Spleen (tissue), 11 donors: ENCODE measurements around the gene RBSN. TPM values are rescaled to one million over a fixed set of nuclear protein-coding genes. Genes with fewer than 3 reads are reported as not detected.

Source experiments
- DNase-seq: peaks from one replicate; pipeline ENCODE4 v3.0.0-alpha.2; 2020
- H3K27ac ChIP-seq, 8 donors: fragments of 200-600 bp; sonication (generic) in 7 of 8; 1 replicate in 4 of 8; 2 replicates in 4 of 8; pipeline versions ENCODE4 v1.5.0 to v1.8.0; 2016 to 2021; ENCODE audit warnings: inconsistent platforms in 4 of 8, mild to moderate bottlenecking in 4 of 8, moderate library complexity in 1 of 8
- H3K27me3 ChIP-seq, 7 donors: fragments of 200-600 bp; sonication (generic) in 6 of 7; replicated peaks in 1 of 7; 1 replicate in 4 of 7; 2 replicates in 3 of 7; pipeline versions ENCODE4 v1.5.0 to v1.8.0; 2016 to 2021; ENCODE audit warnings: inconsistent platforms in 3 of 7, mild to moderate bottlenecking in 1 of 7
- H3K36me3 ChIP-seq, 6 donors: fragments of 200-600 bp; sonication (generic) in 5 of 6; 1 replicate in 4 of 6; 2 replicates in 2 of 6; pipeline versions ENCODE4 v1.5.0 to v1.8.0; 2016 to 2021; ENCODE audit warnings: inconsistent platforms in 2 of 6
- H3K4me1 ChIP-seq, 6 donors: fragments of 200-600 bp; sonication (generic) in 5 of 6; 1 replicate in 3 of 6; 2 replicates in 3 of 6; pipeline versions ENCODE4 v1.5.0 to v1.8.0; 2016 to 2021; ENCODE audit warnings: inconsistent platforms in 3 of 6
- H3K4me3 ChIP-seq, 8 donors: fragments of 200-600 bp; sonication (generic) in 7 of 8; 1 replicate in 4 of 8; 2 replicates in 4 of 8; pipeline versions ENCODE4 v1.5.0 to v1.8.0; 2016 to 2021; ENCODE audit warnings: inconsistent platforms in 4 of 8, mild to moderate bottlenecking in 4 of 8, moderate library complexity in 2 of 8
- H3K9me3 ChIP-seq, 8 donors: fragments of 200-600 bp; sonication (generic) in 7 of 8; 1 replicate in 4 of 8; 2 replicates in 4 of 8; pipeline versions ENCODE4 v1.5.0 to v1.8.0; 2016 to 2021; ENCODE audit warnings: inconsistent platforms in 4 of 8
- POLR2A ChIP-seq, 3 donors: fragments of 450-650 bp; IDR thresholded peaks; one replicate each; pipeline ENCODE4 v1.5.1; 2017; ENCODE audit warnings: antibody characterized with exemption in 3 of 3, mild to moderate bottlenecking in 1 of 3
- POLR2AphosphoS5 ChIP-seq, 3 donors: sonication (generic); formaldehyde crosslinking; IDR thresholded peaks; one replicate each; pipeline ENCODE4 v1.5.1; 2017; ENCODE audit warnings: antibody characterized with exemption in 3 of 3
- WGBS, 5 donors: extraction: QIAGEN DNeasy Blood & Tissue Kit in 3 of 5; methylation state at CpG; one replicate each; pipeline versions ENCODE4 v1.1.5 to v1.1.7; 2013 to 2018; 5-methylcytosine and 5-hydroxymethylcytosine counted together
- intact Hi-C: fragments of 100-400 bp; cut with DNase I; formaldehyde crosslinking; loops from one replicate; pipeline ENCODE4 v1.15.0; 2023; ENCODE audit warnings: low total_unique reads
- polyA plus RNA-seq, 3 donors: library from polyadenylated mRNA; stranded (reverse); fragments of 200-250 nt; gene quantifications; one replicate each; pipeline ENCODE4 v1.2.1, GENCODE V29; 2013
- total RNA-seq, 7 donors: library from RNA; depleted of rRNA in 3 of 7; stranded (reverse); fragments of >200 nt in 3 of 7; fragmentation: NEBNext Ultra II Directional in 4 of 7; extraction: Animal tissue kit (Norgen Biotek cat#: 25700) in 4 of 7; gene quantifications; one replicate each; pipeline versions ENCODE4 v1.1.0 to v1.2.1, GENCODE V29; 2016 to 2021
- TF ChIP-seq, protein P1 (sequence below), 11 experiments: fragments of 200-600 bp in 7 of 11; fragments of 450-650 bp in 4 of 11; sonication (generic) in 4 of 11; IDR thresholded peaks in 8 of 11; conservative IDR thresholded peaks in 3 of 11; 1 replicate in 7 of 11; 2 replicates in 4 of 11; pipeline versions ENCODE4 v1.4.0 to v1.8.0; 2016 to 2021; ENCODE audit warnings: antibody characterized with exemption in 11 of 11, inconsistent platforms in 4 of 11, mild to moderate bottlenecking in 1 of 11
- donor health status: healthy with polysubstance abuse.
- donor health status: DM: no; HTN: no; CAD: no; lungs with moderate emphysema.
- donor health status: DM: no; HTN: no; CAD: no.
- donor health status: Bipolar disorder and iron deficiency.
- donor health status: healthy.
- donor health status: DM: no; HTN: no; CAD: no.
- donor health status: DM: yes; HTN: yes; CAD: no.

The RBSN gene
- total and polyA plus RNA-seq, 10 donors = 4.2 to 34.5 (median 28.7) TPM

GRCh38 chr3:15060029-15060428 is 38.9 kb downstream of the RBSN start:
- Histone ChIP-seq H3K36me3 (peaks cover 0 to 43% (median 30%) of the 10 kb centered on the region in 6 donors), H3K27ac (no peak overlapping the region), H3K4me3 (no peak overlapping the region), H3K27me3 (no peaks in the 10 kb centered on the region), H3K9me3 (no peaks in the 10 kb centered on the region), H3K4me1 (peaks cover 12 to 36% (median 21%) of the 10 kb centered on the region in 6 donors)
- TF ChIP-seq, protein P1, sequence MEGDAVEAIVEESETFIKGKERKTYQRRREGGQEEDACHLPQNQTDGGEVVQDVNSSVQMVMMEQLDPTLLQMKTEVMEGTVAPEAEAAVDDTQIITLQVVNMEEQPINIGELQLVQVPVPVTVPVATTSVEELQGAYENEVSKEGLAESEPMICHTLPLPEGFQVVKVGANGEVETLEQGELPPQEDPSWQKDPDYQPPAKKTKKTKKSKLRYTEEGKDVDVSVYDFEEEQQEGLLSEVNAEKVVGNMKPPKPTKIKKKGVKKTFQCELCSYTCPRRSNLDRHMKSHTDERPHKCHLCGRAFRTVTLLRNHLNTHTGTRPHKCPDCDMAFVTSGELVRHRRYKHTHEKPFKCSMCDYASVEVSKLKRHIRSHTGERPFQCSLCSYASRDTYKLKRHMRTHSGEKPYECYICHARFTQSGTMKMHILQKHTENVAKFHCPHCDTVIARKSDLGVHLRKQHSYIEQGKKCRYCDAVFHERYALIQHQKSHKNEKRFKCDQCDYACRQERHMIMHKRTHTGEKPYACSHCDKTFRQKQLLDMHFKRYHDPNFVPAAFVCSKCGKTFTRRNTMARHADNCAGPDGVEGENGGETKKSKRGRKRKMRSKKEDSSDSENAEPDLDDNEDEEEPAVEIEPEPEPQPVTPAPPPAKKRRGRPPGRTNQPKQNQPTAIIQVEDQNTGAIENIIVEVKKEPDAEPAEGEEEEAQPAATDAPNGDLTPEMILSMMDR (IDR thresholded peaks at IDR 0.05 in 8 of 11, conservative IDR thresholded peaks at IDR 0.05 in 3 of 11) = no peak
- TF ChIP-seq POLR2A (IDR thresholded peaks at IDR 0.05) (no peak), POLR2AphosphoS5 (IDR thresholded peaks at IDR 0.05) (no peak)
- DNase-seq = no peak
- intact Hi-C loops = no loop called here
- WGBS, 5 donors = 93 to 99% (median 94%) methylated on average over 3 of the region's 3 CpGs

DNA sequence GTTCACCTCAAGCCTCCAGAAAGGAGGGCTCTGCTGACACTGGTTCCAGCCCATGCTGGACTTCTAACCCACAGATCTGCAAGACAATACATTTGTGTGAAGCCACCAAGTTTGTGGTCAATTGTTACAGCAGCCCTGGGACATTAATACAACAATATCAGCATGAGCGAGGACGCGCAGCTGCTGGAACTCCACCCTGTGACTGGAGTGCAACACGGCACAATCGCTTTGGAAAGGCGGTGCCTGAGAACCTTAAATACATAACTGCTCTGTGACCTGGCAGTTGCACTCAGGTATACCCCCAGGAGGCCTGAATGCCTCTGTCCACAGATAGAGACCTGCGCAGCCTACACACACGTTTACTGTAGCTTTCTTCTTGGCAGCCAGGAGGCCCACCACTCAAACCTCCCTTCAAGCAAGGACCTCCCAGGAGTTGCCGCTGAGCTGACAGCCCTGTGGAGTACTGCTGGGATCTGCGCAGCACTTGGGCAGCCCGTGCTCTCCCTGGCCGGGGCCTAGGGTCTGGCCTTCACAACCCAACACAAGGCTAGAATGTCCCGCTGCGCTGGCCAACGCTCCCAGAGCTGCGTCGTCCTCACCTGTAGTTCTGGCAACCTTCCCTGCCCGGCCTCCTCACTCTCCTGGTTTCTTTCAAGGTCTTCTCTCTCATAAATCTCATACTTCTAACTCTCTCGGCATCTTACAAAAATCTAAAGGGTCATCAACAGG is 42.1 kb downstream of the RBSN start:
- no peak overlapping the region for H3K27ac ChIP-seq
- TF ChIP-seq POLR2A (IDR thresholded peaks at IDR 0.05) (no peak), POLR2AphosphoS5 (IDR thresholded peaks at IDR 0.05) (peak in 1 of 3 donors; percentile 23)
- H3K36me3 ChIP-seq = peaks cover 0 to 63% (median 36%) of the 10 kb centered on the region in 6 donors
- H3K27me3 ChIP-seq = no peaks in the 10 kb centered on the region
- no peak overlapping the region for H3K4me3 ChIP-seq
- peaks cover 2 to 47% (median 13%) of the 10 kb centered on the region in 6 donors for H3K4me1 ChIP-seq
- WGBS, 5 donors = 92 to 97% (median 95%) methylated on average over 19 of the region's 19 CpGs
- H3K9me3 ChIP-seq = no peaks in the 10 kb centered on the region
- DNase-seq = no peak
- intact Hi-C loops = no loop called here

DNA sequence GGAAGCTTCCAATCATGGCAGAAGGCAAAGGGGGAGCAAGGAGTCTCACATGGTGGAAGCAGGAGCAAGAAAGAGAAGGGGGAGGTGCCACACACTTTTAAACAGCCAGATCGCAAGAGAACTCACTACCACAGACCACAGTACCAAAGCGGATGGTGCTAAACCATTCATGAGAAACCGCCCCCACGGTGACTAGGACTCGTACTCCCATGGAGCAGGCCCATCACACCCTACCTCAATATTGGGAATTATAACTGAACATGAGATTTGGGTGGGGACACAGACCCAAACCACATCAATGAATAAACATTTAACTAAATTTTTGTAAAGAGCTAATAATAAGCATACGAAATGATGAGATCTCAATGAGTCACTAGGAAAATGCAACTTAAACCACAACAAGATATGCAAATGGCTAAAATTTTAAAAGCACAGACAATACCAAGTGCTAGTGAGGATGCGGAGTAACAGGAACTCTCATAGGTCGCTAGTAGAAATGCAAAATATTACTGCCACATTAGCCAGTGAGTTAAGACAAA is 43.9 kb downstream of the RBSN start:
- H3K9me3 ChIP-seq = no peaks in the 10 kb centered on the region
- peaks cover 8 to 65% (median 30%) of the 10 kb centered on the region in 6 donors for H3K4me1 ChIP-seq
- TF ChIP-seq POLR2AphosphoS5 (IDR thresholded peaks at IDR 0.05) = no peak
- no peak for TF ChIP-seq POLR2A (IDR thresholded peaks at IDR 0.05)
- TF ChIP-seq, protein P1 (IDR thresholded peaks at IDR 0.05 in 8 of 11, conservative IDR thresholded peaks at IDR 0.05 in 3 of 11) = no peak
- H3K27ac ChIP-seq = peak overlapping the region in 5 of 8 donors; percentile 6 to 61 (median 40)
- intact Hi-C loops = no loop called here
- H3K27me3 ChIP-seq = no peaks in the 10 kb centered on the region
- WGBS, 5 donors = 63 to 70% (median 65%) methylated on average over 8 of the region's 8 CpGs
- no peak overlapping the region for H3K4me3 ChIP-seq
- H3K36me3 ChIP-seq = peaks cover 0 to 76% (median 41%) of the 10 kb centered on the region in 6 donors
- DNase-seq = peak; percentile 77

- no peak for DNase-seq
- peaks cover 8 to 77% (median 35%) of the 10 kb centered on the region in 6 donors for H3K4me1 ChIP-seq
- peaks cover 0 to 79% (median 45%) of the 10 kb centered on the region in 6 donors for H3K36me3 ChIP-seq
- H3K27ac ChIP-seq = peak overlapping the region in 2 of 8 donors; percentile 51 to 67
- no peaks in the 10 kb centered on the region for H3K27me3 ChIP-seq
- no peak overlapping the region for H3K4me3 ChIP-seq
- intact Hi-C loops = no loop called here
- no peaks in the 10 kb centered on the region for H3K9me3 ChIP-seq
- WGBS, 5 donors = 94 to 99% (median 97%) methylated on average over 4 of the region's 4 CpGs
- TF ChIP-seq, protein P1 (IDR thresholded peaks at IDR 0.05 in 8 of 11, conservative IDR thresholded peaks at IDR 0.05 in 3 of 11) = no peak
- TF ChIP-seq POLR2AphosphoS5 (IDR thresholded peaks at IDR 0.05) (no peak), POLR2A (IDR thresholded peaks at IDR 0.05) (no peak)
These were observed 45.4 kb downstream of the RBSN start for GRCh38 chr3:15053541-15053940.
